GM12878 (cell line): Measurements from ENCODE around the gene SPATA25.
A peak's percentile ranks its signal among the peaks of the same experiment; 100 is the strongest.

Experiments used
- CTCF ChIP-seq, 3 experiments: IDR thresholded peaks in 2 of 3; conservative IDR thresholded peaks in 1 of 3; 2 replicates each; pipeline ENCODE4 v1.5.1; 2011; ENCODE audit warnings: low read depth in 3 of 3, low read length in 3 of 3, mild to moderate bottlenecking in 3 of 3, control low read depth in 2 of 3, moderate library complexity in 2 of 3, inconsistent platforms in 1 of 3, mixed read lengths in 1 of 3; ENCODE audit not compliant: control insufficient read depth in 2 of 3, insufficient read depth in 1 of 3; ENCODE audit errors: extremely low read depth in 1 of 3
- GATAD2B ChIP-seq: fragments of 450-650 bp; conservative IDR thresholded peaks from 2 replicates; pipeline ENCODE4 v1.6.1; 2017; ENCODE audit warnings: low read depth, mild to moderate bottlenecking, moderate library complexity
- KDM1A ChIP-seq: fragments of 200-600 bp; sonication (generic); IDR thresholded peaks from 2 replicates; pipeline ENCODE4 v1.6.1; 2016; ENCODE audit warnings: borderline replicate concordance
- MAX ChIP-seq: IDR thresholded peaks from 2 replicates; pipeline ENCODE4 v1.6.1; 2012; ENCODE audit warnings: low read depth, low read length, improper control_type of control experiment
- NRF1 ChIP-seq: conservative IDR thresholded peaks from 2 replicates; pipeline ENCODE4 v1.6.1; 2011; ENCODE audit warnings: mild to moderate bottlenecking, low read depth, low read length, improper control_type of control experiment
- POLR2A ChIP-seq: IDR thresholded peaks from 2 replicates; pipeline ENCODE4 v1.6.1; 2011; ENCODE audit warnings: low read depth, mild to moderate bottlenecking, low read length
- POLR2AphosphoS5 ChIP-seq: IDR thresholded peaks from 2 replicates; pipeline ENCODE4 v1.6.1; 2011; ENCODE audit warnings: mild to moderate bottlenecking, low read length, inconsistent platforms
- REST ChIP-seq: IDR thresholded peaks from 2 replicates; pipeline ENCODE4 v1.6.1; 2012; ENCODE audit warnings: mild to moderate bottlenecking, low read depth, low read length
- SKIL ChIP-seq: fragments of 450-650 bp; IDR thresholded peaks from 2 replicates; pipeline ENCODE4 v1.6.1; 2017; ENCODE audit warnings: mild to moderate bottlenecking, low read depth, inconsistent platforms; ENCODE audit not compliant: poor library complexity, severe bottlenecking

GRCh38 chr20:45899046-45899835, 11.8 kb upstream of the SPATA25 start:
- TF ChIP-seq NRF1 (no peak), KDM1A (no peak), GATAD2B (no peak), POLR2AphosphoS5 (no peak), SKIL (no peak), CTCF (IDR thresholded peaks at IDR 0.05 in 2 of 3, conservative IDR thresholded peaks at IDR 0.05 in 1 of 3; ENCODE audit: control insufficient read depth in 2 of 3, extremely low read depth in 1 of 3, insufficient read depth in 1 of 3, low read depth in 3 of 3, low read length in 3 of 3) (no peak), POLR2A (peak; percentile 30; the same call in 1 of the 2 replicates), REST (no peak), MAX (no peak)
